Loucy (cell line): ENCODE measurements around the gene PHRF1.

ENCODE experiments used
- EZH2phosphoT487 ChIP-seq: fragments of 200-600 bp; IDR thresholded peaks from 2 replicates; pipeline ENCODE4 v1.6.1; 2018; ENCODE audit warnings: antibody characterized with exemption, mild to moderate bottlenecking, moderate library complexity, borderline replicate concordance
- TF ChIP-seq, protein P1 (sequence below): fragments of 200-600 bp; sonication (generic); conservative IDR thresholded peaks from 2 replicates; pipeline ENCODE4 v1.5.1; 2014; ENCODE audit warnings: mild to moderate bottlenecking, antibody characterized with exemption, low read length

DNA sequence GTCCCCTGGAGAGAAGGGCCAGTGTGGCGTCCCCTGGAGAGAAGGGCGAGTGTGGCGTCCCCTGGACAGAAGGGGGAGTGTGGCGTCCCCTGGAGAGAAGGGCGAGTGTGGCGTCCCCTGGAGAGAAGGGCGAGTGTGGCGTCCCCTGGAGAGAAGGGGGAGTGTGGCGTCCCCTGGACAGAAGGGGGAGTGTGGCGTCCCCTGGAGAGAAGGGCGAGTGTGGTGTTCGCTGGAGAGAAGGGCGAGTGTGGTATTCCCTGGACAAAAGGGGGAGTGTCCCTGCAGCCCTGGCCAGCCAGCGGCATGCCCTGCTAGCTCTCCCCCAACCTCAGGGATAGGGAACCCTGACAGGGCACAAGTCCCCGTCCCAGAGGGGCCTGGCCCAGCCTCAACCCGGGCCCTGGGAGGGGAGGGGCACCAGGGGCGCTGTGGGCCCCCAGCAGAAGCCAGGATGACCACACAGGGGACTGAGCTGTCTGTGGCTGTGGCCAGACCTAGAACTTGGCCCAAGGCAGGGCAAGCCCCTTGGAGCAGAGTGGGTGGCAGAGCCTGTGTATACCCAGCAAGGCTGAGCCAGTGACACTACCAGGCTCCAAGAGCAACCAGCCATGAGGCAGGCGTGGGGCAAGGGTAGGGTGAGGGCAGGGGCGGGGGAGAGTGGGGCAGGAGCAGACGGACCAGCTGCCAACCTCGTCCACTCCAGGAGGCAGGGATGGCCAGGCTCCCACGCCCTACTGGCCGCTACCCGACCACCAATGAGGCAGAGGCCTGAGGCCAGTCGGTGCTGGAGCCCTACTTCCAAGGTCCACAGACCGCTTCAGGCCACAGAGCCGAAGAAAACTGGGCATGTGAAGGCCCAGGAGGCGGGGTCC is 45.1 kb upstream of the PHRF1 start:
- TF ChIP-seq, protein P1, sequence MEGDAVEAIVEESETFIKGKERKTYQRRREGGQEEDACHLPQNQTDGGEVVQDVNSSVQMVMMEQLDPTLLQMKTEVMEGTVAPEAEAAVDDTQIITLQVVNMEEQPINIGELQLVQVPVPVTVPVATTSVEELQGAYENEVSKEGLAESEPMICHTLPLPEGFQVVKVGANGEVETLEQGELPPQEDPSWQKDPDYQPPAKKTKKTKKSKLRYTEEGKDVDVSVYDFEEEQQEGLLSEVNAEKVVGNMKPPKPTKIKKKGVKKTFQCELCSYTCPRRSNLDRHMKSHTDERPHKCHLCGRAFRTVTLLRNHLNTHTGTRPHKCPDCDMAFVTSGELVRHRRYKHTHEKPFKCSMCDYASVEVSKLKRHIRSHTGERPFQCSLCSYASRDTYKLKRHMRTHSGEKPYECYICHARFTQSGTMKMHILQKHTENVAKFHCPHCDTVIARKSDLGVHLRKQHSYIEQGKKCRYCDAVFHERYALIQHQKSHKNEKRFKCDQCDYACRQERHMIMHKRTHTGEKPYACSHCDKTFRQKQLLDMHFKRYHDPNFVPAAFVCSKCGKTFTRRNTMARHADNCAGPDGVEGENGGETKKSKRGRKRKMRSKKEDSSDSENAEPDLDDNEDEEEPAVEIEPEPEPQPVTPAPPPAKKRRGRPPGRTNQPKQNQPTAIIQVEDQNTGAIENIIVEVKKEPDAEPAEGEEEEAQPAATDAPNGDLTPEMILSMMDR: no peak
- no peak for TF ChIP-seq EZH2phosphoT487
